ENCODE results near the gene MEF2C. TPM values are rescaled to one million over a fixed set of nuclear protein-coding genes. Genes with fewer than 3 reads are reported as not detected.

Gene MEF2C
- total RNA-seq, 1 donor from 2014 or later: under 0.01 TPM

DNA sequence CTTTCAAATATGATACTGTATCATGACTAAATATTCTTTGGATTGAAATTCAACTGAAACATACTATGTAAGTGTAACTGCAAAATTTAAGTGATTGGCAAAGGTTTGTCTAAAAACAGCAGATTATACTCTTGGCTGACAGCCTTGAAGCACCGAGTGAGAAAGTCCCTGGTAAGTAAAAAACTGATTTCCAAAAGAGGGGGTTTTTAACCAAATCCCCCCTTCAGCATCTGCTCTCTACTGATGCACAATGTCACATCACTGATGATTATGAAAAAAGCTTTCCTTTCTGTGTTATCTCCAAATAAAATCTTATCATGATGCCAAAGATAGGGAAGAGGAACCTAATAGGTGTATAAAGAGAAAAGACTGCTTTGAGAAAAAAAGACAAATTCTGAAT, 141.0 kb downstream of the MEF2C start:
- H3K36me3 ChIP-seq (ENCODE audit: control insufficient read depth, insufficient read depth, low read length): no peaks in the 10 kb centered on the region
- H3K4me3 ChIP-seq (ENCODE audit: low read depth, low read length): no peak overlapping the region
- no peaks in the 10 kb centered on the region for H3K27me3 ChIP-seq (ENCODE audit: control insufficient read depth, insufficient read depth, low read length)
- TF ChIP-seq, protein P1, sequence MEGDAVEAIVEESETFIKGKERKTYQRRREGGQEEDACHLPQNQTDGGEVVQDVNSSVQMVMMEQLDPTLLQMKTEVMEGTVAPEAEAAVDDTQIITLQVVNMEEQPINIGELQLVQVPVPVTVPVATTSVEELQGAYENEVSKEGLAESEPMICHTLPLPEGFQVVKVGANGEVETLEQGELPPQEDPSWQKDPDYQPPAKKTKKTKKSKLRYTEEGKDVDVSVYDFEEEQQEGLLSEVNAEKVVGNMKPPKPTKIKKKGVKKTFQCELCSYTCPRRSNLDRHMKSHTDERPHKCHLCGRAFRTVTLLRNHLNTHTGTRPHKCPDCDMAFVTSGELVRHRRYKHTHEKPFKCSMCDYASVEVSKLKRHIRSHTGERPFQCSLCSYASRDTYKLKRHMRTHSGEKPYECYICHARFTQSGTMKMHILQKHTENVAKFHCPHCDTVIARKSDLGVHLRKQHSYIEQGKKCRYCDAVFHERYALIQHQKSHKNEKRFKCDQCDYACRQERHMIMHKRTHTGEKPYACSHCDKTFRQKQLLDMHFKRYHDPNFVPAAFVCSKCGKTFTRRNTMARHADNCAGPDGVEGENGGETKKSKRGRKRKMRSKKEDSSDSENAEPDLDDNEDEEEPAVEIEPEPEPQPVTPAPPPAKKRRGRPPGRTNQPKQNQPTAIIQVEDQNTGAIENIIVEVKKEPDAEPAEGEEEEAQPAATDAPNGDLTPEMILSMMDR (IDR thresholded peaks at IDR 0.05; ENCODE audit: insufficient read depth, low read length, severe bottlenecking): no peak
- FAIRE-seq: no peak
- no peak for DNase-seq (ENCODE audit: low read depth)

DNA sequence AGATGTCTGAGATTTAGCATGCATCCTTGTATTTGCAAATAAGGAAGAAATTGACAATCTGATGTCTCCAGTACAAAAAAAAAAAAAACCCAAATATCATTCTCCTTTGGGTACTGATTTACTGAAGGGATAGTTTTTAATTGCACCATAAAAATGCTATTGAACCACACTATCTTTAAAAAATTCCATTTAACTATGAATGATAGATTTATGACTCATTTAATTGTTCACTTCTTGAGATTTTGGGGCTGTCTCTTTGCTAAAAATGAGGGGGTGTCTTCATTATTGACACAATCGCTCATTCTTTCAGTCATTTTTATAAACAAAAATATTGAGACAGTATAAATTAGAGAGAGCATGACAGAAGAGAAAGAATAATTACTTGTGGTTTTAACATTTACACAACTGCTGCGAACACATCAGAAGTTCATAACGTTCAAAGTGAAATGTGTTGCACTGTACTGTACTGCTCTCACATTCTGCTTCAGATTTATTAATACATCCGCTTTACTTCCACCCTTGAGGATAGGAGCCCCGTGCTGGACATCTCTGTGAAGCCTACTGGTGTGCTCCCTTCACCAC, 142.3 kb downstream of the MEF2C start:
- TF ChIP-seq, protein P1 (IDR thresholded peaks at IDR 0.05; ENCODE audit: insufficient read depth, low read length, severe bottlenecking): no peak
- FAIRE-seq (no peak), DNase-seq (ENCODE audit: low read depth) (no peak)
- Histone ChIP-seq H3K27me3 (ENCODE audit: control insufficient read depth, insufficient read depth, low read length) (no peaks in the 10 kb centered on the region), H3K36me3 (ENCODE audit: control insufficient read depth, insufficient read depth, low read length) (no peaks in the 10 kb centered on the region), H3K4me3 (ENCODE audit: low read depth, low read length) (no peak overlapping the region)

DNA sequence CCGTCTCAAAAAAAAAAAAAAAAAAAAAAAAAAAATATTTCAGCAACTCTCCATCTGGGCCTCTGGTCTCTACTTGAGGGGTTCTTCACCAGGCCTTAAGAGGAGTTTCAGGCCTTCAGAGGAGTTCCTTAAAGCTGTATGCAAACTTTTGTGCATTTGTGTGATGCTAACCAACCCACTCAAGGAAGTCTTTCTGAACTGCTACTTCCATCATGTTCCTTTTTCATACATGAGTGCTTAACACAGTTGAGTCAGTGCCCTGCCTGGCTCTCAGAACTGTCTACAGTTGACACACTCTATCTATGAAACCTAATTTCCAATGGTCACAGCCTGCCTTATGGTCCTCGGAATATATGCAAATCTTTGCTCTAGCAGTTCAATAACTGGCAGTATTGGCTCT, 146.5 kb downstream of the MEF2C start:
- no peaks in the 10 kb centered on the region for H3K27me3 ChIP-seq (ENCODE audit: control insufficient read depth, insufficient read depth, low read length)
- H3K4me3 ChIP-seq (ENCODE audit: low read depth, low read length): no peak overlapping the region
- DNase-seq (ENCODE audit: low read depth) (no peak), FAIRE-seq (no peak)
- TF ChIP-seq, protein P1 (IDR thresholded peaks at IDR 0.05; ENCODE audit: insufficient read depth, low read length, severe bottlenecking): no peak
- H3K36me3 ChIP-seq (ENCODE audit: control insufficient read depth, insufficient read depth, low read length): no peaks in the 10 kb centered on the region

DNA sequence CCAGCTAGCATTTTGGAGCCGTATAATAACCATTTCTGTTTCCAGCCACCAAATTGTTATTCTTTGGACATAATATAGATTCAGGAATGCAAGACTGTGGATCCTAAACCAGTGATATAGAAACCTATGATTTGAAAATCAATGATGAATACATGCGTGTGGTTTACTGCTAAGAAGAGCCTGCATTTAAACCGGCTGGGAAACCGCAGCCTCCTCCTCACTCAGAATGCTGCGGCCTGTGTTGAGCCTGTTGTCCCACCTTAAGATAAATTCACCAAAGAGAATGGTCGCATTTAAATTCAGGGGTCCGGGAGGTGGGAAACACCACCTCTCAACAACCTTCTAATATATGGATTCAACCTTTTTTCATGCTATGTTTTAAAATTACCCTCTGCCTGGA, 148.0 kb downstream of the MEF2C start:
- no peak overlapping the region for H3K4me3 ChIP-seq (ENCODE audit: low read depth, low read length)
- TF ChIP-seq, protein P1 (IDR thresholded peaks at IDR 0.05; ENCODE audit: insufficient read depth, low read length, severe bottlenecking): no peak
- no peaks in the 10 kb centered on the region for H3K36me3 ChIP-seq (ENCODE audit: control insufficient read depth, insufficient read depth, low read length)
- no peaks in the 10 kb centered on the region for H3K27me3 ChIP-seq (ENCODE audit: control insufficient read depth, insufficient read depth, low read length)
- no peak for DNase-seq (ENCODE audit: low read depth)
- no peak for FAIRE-seq

DNA sequence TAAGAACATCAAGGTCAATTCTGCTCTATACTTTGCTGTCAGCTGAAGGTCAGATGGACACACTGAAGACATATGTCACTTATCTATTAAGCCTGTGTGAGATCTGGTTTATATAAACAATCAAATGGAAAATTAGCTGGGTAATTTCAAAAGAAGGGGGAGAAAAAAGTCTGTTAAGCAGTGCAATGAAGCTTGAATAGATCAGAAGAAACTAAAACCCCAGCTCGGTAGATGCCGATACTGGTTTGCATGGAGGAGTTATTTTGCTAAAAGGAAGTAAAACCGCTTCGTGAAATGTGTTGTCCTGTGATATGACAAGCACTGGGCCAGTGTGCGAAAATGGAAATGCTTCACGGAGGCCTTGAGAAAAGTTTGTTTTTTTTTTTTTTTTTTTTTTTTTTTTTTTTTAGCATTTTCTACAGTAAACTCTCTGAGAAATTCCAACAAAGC, 148.8 kb downstream of the MEF2C start:
- Histone ChIP-seq H3K36me3 (ENCODE audit: control insufficient read depth, insufficient read depth, low read length) (no peaks in the 10 kb centered on the region), H3K4me3 (ENCODE audit: low read depth, low read length) (no peak overlapping the region), H3K27me3 (ENCODE audit: control insufficient read depth, insufficient read depth, low read length) (no peaks in the 10 kb centered on the region)
- FAIRE-seq: no peak
- TF ChIP-seq, protein P1 (IDR thresholded peaks at IDR 0.05; ENCODE audit: insufficient read depth, low read length, severe bottlenecking): no peak
- DNase-seq (ENCODE audit: low read depth): no peak

DNA sequence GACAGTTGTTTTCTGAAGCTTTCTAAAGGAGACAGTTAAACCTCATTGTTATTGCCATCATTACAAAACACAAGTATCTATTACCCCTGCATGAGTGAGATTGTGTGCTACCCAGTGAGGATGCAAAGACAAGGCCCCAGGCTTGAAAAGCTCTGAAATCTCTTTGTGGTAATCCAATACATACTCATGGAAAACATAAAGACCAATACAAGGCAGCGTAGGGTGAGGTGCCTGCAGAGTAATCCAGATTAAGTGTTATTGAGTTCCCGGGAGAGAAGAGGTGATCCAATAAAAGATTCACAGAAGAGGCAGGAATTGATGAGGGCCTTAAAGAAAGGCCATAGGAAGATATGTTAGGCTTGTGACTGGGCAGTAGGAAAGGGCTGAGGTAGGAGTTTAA, 150.1 kb downstream of the MEF2C start:
- DNase-seq (ENCODE audit: low read depth) (no peak), FAIRE-seq (no peak)
- Histone ChIP-seq H3K27me3 (ENCODE audit: control insufficient read depth, insufficient read depth, low read length) (no peaks in the 10 kb centered on the region), H3K4me3 (ENCODE audit: low read depth, low read length) (no peak overlapping the region), H3K36me3 (ENCODE audit: control insufficient read depth, insufficient read depth, low read length) (no peaks in the 10 kb centered on the region)
- TF ChIP-seq, protein P1 (IDR thresholded peaks at IDR 0.05; ENCODE audit: insufficient read depth, low read length, severe bottlenecking): no peak
